GM18867 (cell line): ENCODE data around the gene DVL2.

ENCODE experiments used
- ATAC-seq: cut with Tn5 transposase; IDR thresholded peaks from one replicate; pipeline ENCODE4 v1.9.1; 2021; ENCODE audit warnings: mild to moderate bottlenecking, moderate library complexity; ENCODE audit not compliant: unreplicated experiment

The DVL2 gene

DNA sequence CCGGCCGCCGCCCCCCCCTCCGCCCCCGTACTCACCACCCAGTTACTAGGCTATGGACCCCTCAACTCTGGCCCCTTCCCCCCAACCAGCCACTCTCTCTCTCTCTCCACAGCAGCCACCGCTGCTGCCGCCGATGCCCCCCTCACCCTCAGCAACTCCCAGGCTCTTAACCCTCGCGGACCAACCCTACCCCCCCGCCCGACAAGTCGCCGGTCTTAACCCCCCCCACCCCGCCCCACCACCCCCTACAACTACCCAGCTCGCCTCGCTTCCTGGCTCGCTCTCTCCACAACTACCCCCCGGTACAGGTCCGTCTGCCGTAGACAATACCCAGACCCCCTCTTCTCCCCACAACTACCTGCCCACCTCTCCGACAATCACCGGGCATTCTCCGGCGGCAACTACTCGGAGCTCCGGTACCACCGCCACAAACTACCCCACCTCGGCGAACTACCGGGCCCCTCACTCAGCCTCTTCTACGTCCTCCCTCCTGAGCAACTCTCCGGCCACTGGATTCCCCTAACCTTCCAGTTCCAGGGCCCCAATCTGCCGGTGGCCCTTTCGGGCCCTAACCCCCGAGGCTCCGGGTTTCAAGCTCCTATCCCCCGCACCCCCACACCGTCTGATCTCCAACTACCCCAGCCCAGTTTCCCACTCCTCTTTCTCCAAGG, 4.2 kb upstream of the DVL2 start:
- ATAC-seq: no peak

DNA sequence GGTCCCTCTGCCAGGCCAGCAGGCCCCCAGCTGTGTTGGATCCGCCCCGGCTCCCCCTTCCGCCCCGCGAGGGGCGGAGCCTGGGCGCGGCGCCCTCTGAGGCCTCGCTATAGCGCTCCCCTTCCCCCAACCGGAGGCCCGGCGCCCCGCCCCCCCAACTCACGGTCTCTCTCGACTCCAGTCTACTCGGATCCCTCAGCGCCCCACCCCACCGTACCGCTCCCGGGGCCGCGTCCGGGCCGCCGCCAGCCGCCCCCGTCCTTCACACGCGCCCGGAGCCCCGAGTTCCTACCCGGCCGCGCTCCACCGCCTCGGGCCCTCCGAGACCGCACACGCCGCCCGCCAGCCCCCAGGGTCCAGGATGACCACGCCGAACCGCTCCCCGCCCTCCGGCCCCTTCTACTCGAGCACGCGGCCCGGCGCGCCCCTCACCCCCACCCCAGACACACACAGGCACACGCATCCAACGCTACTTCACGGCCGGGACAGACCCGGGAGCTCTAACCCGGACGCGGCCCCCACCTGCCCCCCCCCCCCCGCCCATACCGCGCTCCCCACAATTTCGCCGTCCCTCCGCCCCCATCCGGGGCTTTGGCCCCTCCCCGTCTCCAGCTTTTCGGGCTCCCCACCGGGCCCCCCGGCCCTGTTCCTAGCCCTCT, 3.6 kb upstream of the DVL2 start:
- no peak for ATAC-seq

DNA sequence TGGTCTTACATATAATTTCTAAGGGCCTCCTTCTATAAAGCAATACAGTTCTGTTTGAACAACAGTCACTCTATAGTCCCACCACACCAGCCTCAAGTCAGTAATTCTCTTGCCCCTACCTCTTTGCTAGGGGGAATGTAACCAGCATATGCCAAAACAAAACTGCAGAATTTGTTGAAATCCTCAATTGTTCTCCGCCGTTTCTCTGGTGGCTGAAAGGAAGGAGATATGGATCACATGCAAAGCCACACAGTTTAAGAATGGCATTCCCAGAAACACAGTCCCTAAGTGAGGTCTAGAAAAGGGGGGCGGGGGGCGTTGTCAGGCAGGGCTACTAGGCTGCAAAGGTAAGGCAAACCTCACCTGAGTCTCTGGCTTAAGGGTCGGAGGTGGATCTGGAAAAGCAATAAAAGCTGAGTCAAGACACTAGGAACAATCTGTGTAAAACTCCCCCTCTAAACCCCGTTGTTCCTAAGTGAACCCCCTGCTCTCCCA, 3.0 kb upstream of the DVL2 start:
- ATAC-seq: no peak

DNA sequence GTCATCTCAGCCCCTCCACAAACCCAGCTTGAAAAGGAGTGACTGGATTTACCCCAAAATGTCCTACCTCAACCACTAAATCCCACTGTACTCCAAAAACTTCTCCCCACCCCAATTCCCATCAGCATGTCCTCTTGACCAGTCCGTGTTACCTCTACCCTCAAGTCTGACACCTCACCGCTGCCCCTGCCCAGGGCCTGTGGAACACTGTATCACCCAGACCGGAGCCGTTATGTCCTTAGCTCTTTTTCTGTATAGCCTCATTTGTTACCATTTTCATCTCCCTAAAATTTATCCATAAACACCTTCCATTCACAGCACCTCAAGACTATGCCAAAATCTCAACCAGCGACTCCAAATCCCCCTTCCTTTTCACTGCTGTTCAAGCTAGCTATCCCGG, 2.5 kb upstream of the DVL2 start:
- ATAC-seq: no peak

DNA sequence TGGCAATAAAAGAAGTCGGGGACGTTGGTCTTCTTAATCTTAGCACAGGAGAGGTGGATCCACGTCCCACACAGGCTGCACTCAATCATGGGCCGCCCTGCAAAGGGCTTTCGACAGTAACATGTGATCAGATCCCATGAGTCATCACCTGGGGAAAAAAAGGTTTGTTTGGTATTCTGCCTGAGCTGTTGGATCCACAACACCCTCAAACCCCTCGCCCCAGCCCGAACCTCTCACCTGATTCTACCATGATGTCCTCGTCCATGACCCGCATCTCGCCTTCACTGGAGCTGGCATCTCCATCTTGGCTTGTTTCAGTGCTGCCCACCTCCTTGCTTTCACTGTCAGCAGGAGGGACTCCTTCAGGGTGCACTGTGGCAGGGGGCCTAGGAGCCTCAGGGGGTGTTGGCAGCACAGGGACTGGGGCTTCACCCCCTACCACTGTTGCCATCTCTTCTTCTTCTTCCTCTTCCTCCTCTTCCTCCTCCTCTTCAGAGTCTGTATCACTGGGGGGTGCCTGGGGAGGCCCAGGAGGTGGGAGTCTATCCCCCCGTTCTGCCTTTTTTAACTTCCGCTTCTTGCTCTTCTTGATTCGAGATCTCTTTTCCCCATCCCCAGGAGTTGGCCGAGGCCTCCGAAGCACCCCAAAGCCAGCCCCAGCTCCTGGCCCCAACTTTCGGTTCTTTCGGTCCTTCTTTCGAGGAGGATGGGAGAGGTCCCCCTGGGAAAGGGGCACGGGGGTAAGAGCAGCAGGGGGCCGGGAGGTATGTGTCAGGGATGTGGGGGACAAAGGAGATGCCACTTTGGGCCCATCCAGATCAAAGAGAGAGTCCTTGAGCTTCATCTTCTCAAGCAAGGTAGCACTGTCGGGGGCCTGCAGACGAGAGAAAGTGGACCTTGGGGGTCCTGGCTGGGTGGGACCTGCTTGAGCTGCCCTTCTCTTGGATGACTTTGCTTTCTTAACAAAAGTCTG, 1.7 kb upstream of the DVL2 start:
- no peak for ATAC-seq

DNA sequence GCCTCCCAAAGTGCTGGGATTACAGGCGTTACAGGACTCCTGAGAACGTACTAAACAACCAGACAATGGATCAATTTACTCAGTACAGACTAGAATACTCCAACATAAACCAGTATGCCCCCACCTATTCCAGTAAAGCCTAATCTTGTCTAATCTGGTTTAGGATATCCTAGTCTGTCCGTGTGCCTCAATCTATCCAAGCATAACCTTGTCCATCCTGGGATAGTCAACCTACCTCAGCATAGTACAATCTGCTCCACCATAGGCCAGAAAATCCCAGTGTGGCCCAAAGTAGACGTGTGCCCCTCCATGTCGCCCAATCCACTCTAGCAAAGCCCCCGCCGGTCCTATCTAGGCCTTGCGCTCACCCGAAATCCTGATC, 625 bp downstream of the DVL2 start:
- ATAC-seq: no peak

DNA sequence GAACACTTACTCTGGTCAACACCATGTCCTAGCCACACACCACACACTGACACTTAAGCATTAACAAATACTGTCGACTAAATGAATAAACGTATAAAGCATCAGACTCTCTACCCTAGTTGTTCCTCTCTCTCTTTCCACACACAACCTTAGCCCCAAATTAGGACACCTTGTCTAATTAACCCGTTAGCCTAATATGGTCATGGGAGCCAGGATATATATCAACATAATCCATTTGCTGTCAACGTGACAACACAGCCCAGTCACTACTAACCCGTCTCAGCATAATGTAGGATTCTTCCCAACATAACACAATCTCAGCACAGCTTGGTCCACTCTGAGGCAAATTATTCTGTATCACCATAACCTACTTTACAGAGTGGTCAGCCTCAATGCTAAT, 2.2 kb downstream of the DVL2 start:
- ATAC-seq: no peak

DNA sequence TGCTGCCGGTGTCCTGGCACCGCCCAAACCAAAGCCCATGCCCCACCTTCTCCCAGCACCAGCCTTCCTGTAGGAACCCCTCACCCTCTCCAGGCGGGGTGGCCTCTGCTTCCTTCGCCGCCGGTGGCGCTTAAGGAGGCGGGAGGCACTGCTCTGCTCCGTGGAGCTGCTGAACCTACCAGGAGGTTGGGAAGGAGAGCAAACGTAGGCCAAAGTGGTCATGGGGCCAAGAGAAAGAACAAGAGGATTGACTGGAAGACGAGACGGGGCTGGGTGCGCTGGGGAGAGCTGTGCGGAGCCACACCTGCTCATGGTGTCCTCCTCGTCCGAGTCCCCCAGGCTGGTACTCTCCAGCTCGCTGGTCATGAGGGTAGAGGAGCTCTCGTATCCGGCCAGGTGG, 4.8 kb downstream of the DVL2 start:
- ATAC-seq: no peak

DNA sequence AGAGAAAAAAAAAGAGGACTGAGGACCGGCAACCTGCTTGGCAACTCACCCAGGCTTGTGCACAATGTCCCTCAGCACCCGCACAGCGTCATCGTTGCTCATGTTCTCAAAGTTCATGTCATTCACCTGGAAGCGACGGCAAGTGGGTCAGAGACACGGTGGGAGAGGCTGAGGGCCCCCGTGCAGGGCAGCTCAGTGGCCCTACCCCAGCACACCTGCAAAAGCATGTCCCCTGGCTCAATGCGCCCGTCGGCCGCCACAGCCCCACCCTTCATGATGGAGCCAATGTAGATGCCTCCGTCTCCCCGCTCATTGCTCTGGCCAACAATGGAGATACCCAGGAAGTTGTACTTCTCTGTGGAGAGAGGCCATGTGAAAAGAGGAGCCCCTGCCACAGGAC, 5.4 kb downstream of the DVL2 start:
- no peak for ATAC-seq

DNA sequence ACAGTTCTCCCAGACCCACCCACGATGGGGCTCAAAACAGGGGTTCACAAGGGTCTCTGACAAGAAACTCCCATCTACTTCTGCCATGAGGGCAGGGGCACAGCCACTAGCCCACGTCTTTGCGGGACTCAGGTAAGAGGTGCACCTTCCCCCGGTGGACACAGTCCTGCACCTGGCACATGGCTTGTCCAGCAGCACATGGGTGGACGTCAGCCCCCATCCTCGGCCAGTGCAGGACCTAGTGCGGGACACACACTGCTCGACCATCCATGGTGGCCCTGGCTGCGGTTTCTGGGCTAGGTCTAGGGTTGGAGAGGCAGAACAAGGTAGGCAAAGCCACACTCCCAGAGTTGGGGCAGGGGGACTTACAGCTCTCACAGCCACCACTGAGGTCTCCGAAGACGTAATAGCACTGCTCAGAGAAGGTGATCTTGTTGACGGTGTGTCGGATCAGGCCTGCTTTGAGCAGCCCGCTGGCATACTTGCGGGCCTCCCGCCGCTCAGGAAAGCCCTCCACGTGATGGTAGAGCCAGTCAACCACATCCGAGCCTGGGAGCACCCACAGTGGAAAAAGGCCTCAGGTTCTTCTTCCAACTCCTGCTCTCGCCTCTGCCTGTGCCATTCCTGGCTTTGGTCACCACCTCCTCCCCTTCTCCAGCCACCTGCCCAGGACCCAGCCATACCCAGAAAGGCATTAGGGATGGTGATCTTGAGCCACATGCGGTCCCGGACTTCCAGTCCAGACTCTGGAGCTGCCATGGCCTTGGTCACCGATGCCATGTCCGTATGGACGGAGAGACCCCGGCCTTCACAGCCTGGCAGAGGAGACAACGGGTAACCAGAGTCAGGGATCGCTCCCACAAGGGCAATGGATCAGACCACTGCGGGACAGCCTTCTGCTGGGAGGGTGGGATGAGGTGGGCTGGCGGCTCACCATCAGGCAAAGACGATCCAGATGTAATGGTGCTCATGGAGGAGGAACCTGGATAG, 7.3 kb downstream of the DVL2 start:
- ATAC-seq: no peak

DNA sequence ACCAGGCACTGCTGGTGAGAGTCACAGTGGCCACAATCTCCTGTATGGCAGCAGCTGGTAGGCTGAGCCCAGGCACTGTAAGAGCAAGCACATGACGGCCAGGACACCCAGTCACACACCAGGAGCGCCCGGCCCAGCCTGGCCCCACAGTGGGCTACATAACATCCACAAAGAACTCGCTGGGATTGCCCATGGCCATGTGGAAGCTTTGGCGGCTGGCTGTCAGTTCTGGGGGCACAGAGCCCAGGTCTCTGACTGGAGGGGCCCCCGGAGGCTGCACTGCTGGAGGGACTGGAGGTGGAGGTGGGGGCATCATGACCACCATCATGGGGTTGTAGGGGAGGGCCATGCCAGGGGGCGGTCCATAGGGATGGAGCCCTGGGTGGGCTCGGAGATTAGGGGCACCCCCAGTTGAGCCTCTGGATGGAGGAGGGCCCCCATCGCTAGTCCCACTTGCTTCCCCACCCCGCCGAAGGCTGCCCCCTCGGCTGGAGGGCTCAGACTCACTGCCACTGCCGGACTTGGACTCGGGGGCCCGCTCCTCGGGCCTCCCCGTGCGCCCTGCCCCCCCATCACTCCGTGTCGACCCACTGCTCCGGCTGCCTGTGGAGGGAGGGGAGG, 8.5 kb downstream of the DVL2 start:
- ATAC-seq: no peak

DNA sequence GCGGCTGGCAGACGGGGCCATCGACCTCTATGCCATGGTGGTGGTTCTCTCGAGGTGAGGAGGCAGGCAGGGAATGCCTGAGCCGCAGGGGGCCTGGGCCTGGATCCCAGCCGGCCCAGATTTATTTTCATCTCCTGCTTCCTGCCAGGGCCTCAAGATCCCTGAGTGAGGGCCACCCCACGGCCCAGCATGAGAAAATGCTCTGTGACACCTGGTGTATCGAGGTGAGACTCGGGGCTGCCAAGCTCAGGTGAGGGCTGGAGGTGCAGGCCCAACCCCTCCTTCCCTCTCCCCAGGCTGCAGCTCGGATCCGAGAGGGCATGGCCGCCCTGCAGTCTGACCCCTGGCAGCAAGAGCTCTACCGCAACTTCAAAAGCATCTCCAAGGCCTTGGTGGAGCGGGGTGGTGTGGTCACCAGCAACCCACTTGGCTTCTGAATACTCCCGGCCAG, 9.6 kb downstream of the DVL2 start:
- ATAC-seq: no peak

DNA sequence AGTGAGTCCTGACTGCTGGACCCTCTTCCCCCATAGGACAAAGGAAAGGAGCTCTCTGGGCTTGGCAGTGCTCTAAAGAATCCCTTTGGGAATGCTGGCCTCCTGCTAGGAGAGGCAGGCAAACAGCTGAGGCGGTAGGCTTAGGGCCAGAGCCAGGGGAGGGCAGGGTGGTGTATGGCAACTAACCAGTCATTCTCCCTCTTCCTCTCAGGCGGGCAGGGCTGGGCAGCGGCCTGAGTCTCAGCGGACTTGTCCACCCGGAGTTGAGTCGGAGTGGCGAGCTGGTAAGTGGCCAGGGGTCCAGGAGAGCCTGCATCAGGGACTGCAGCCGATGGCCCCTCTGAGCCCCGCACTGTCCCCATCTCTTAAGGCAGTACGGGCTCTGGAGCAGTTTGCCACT, 10.2 kb downstream of the DVL2 start:
- no peak for ATAC-seq

DNA sequence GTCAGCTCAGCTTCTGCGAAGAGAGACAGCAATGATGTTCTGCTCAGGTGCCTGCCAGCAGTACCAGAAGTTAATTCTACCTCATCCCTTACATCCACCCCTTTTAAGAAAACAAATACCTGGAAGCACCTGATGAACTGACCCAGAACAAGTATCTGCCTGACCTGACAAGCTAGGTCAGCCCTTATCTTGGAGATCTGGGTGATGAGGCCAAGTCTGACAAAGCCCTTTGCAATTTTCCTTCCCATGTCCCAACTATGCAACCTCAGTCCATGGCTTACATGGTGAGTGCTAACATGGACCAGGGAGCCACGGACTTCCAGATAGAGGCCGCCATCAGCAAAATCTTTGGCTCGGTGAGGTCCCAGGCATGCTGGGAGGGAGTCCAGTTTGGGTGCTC, 10.9 kb downstream of the DVL2 start:
- ATAC-seq: no peak

DNA sequence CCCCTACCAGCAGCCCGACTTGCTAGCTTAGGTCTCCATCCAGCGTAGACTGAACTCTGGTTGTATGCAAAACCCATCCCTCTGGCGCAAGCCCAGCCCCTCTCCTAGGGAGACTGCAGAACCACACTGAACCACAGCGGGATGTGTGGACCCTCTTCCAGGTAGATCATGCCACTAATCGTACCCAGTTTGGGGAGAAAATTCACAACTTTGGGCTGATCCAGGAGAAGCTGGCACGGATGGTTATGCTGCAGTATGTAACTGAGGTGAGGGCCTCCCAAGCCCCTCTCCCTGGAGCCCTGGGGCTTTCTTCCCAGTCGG, 11.4 kb downstream of the DVL2 start:
- no peak for ATAC-seq

DNA sequence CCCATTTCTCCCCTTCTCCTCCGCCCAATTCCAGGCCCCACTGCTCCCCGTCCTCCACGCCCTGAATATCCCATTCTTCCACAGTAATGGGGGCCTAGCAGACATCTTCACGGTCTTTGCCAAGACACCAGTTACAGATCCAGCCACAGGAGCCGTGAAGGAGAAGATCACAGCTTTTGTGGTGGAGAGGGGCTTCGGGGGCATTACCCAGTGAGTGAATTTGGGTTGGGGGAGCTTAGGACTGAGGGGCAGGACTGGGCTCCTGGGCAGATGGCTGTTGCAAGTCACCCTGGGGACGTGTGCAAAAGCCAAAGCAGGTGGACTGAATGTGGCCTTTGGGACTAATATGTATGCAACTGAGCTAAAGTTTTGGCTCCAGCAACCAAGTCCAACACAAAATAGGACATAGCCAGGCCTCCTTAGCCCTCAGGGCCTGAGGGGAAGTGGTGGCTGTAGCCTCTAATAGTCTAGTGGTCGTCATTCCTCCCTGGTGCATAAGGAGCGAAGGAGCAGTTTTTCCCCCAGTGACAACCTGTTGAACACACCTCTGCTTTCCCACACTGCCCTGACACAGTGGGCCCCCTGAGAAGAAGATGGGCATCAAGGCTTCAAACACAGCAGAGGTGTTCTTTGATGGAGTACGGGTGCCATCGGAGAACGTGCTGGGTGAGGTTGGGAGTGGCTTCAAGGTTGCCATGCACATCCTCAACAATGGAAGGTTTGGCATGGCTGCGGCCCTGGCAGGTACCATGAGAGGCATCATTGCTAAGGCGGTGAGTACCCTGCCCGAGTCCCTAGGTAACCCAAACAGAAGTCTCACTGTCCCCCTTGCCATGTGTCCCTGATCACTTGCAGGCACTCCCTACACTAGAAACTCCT, 12.0 kb downstream of the DVL2 start:
- no peak for ATAC-seq

DNA sequence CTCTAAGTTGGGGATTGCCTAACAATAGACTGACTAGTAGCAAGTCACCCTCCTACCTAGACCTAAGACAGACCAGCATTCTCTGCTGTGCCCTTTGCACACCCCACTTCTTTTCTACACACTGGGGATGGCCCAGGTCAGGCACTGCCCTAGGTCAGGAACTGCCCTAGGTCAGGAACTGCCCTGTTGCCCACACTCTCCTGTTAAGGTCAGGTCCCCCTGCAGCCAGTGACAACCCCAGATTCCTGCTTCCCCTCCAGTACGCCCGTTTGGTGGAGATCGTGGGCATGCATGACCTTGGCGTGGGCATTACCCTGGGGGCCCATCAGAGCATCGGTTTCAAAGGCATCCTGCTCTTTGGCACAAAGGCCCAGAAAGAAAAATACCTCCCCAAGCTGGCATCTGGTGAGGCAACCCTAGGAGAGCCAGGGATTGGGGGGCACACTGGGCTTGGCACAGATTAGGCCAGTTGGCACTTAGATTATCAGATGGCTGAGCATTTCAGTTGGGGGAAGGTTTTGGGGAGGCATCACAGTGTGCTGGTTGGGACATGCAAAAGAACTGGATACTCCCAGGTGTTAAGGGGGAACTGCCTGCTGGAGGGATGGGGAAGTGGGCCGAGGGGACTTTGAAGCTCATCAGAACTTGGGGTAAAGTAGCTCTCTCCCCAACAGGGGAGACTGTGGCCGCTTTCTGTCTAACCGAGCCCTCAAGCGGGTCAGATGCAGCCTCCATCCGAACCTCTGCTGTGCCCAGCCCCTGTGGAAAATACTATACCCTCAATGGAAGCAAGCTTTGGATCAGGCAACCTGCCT, 12.8 kb downstream of the DVL2 start:
- ATAC-seq: no peak

DNA sequence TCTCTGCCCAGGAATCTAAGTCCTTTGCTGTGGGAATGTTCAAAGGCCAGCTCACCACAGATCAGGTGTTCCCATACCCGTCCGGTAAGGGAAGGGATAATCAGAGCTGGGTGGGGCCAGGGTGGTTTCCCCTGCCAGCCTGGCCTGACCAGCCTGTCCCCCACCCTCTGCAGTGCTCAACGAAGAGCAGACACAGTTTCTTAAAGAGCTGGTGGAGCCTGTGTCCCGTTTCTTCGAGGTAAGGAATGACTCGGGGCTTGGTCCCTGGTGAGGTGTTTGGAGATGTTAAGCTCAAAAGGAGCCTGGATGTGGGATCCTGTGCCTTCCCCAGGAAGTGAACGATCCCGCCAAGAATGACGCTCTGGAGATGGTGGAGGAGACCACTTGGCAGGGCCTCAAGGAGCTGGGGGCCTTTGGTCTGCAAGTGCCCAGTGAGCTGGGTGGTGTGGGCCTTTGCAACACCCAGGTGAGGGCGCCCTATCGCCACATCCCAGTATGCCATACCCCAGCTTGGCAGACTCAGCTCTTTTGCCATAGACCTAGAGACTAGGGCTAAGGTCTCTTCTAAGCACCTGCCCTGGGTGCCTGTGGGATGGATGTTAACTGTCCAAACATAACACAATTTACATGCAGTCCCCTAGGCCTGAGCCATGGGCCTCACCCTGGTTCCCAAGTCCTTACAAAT, 13.6 kb downstream of the DVL2 start:
- no peak for ATAC-seq
